NK-92 treated with Interleukin-12 subunit alpha and Interleukin-12 subunit beta, amount 100 ng/mL, for 24 hours (cell line): ENCODE data around the gene PEBP1.
A peak's percentile ranks its signal among the peaks of the same experiment; 100 is the strongest.
"Not testable (repeated sequence)": the region's sequence is repeated elsewhere in the genome, so short reads cannot be mapped to it uniquely, and the experiment has no call there.

ENCODE experiments used
- DNase-seq: peaks from one replicate; lab custom pipeline; 2025; lab: John Stamatoyannopoulos, UW

Gene PEBP1

GRCh38 chr12:118135788-118136558 is at the start of gene PEBP1:
TSS of gene PEBP1 (plus strand) at chr12:118136124. CDS start at chr12:118136210, 86 bp downstream.
- peak; percentile 77 for DNase-seq

- DNase-seq, result no peak
Measured at GRCh38 chr12:118089782-118090181, 46.1 kb upstream of the PEBP1 start.

- DNase-seq, result no peak
Measured at GRCh38 chr12:118094039-118094438, 41.9 kb upstream of the PEBP1 start.

- no peak for DNase-seq
Measured at GRCh38 chr12:118098401-118098800, 37.5 kb upstream of the PEBP1 start.

- DNase-seq, result no peak
Measured at GRCh38 chr12:118098911-118099671, 36.8 kb upstream of the PEBP1 start.

GRCh38 chr12:118101051-118101450 is 34.9 kb upstream of the PEBP1 start:
- DNase-seq, result no peak

GRCh38 chr12:118102070-118102469 is 33.9 kb upstream of the PEBP1 start:
- no peak for DNase-seq

GRCh38 chr12:118102609-118103008 is 33.3 kb upstream of the PEBP1 start:
- DNase-seq, result no peak

- DNase-seq, result no peak
Measured at GRCh38 chr12:118103201-118103600, 32.7 kb upstream of the PEBP1 start.

GRCh38 chr12:118103601-118104382 is 32.1 kb upstream of the PEBP1 start, which contains the start of gene VSIG10:
TSS of gene VSIG10 (minus strand) at chr12:118104011. CDS start at chr12:118103671, 340 bp downstream.
- no peak for DNase-seq

- no peak for DNase-seq
Measured at GRCh38 chr12:118107011-118107410, 28.9 kb upstream of the PEBP1 start.

GRCh38 chr12:118107694-118108093 is 28.2 kb upstream of the PEBP1 start:
- DNase-seq, result no peak

GRCh38 chr12:118109088-118109487 is 26.8 kb upstream of the PEBP1 start:
- no peak for DNase-seq

GRCh38 chr12:118119449-118119879 is 16.5 kb upstream of the PEBP1 start:
- no peak for DNase-seq

- peak; percentile 40 for DNase-seq
Measured at GRCh38 chr12:118120579-118121363, 15.2 kb upstream of the PEBP1 start.

- no peak for DNase-seq
Measured at GRCh38 chr12:118122264-118122663, 13.7 kb upstream of the PEBP1 start.

- DNase-seq, result no peak
Measured at GRCh38 chr12:118124333-118124874, 11.5 kb upstream of the PEBP1 start.

- no peak for DNase-seq
Measured at GRCh38 chr12:118125743-118126118, 10.2 kb upstream of the PEBP1 start.

GRCh38 chr12:118126119-118126757 is 9.7 kb upstream of the PEBP1 start:
- DNase-seq, result no peak

GRCh38 chr12:118127867-118128266 is 8.1 kb upstream of the PEBP1 start:
- DNase-seq, result no peak

GRCh38 chr12:118129436-118129835 is 6.5 kb upstream of the PEBP1 start:
- DNase-seq, result not testable (repeated sequence)
